GM12872 (cell line): ENCODE measurements around the gene ITM2C.

Source experiments
- TF ChIP-seq, protein P1 (sequence below): IDR thresholded peaks from 3 replicates; pipeline ENCODE4 v1.5.1; 2011; ENCODE audit warnings: low read depth, mild to moderate bottlenecking, low read length, moderate library complexity; ENCODE audit not compliant: insufficient read depth

The ITM2C gene

DNA sequence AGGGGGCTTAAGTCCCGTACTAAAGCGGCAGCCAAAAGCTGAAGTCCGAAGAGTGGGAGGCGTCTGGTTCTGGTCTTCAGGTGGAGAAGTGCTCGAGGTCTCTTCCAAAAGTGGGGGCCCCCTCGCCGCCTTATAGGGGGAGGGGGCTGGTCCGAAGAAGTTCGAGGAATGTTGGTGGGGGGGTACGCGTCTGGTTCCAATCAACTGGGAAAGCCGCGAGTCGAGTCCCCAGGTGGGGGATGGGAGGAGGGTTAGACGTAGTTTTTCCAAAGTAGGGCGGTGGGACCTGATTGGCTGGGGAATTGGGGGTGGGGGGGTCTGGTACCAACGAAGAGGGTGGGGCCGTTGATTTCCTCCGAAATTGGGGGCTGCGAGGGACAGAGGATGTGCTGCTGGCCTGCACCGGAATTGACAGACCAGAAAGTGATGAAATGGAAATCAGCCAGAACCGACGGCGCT, 594 bp downstream of the ITM2C start:
- TF ChIP-seq, protein P1, sequence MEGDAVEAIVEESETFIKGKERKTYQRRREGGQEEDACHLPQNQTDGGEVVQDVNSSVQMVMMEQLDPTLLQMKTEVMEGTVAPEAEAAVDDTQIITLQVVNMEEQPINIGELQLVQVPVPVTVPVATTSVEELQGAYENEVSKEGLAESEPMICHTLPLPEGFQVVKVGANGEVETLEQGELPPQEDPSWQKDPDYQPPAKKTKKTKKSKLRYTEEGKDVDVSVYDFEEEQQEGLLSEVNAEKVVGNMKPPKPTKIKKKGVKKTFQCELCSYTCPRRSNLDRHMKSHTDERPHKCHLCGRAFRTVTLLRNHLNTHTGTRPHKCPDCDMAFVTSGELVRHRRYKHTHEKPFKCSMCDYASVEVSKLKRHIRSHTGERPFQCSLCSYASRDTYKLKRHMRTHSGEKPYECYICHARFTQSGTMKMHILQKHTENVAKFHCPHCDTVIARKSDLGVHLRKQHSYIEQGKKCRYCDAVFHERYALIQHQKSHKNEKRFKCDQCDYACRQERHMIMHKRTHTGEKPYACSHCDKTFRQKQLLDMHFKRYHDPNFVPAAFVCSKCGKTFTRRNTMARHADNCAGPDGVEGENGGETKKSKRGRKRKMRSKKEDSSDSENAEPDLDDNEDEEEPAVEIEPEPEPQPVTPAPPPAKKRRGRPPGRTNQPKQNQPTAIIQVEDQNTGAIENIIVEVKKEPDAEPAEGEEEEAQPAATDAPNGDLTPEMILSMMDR, result no peak

DNA sequence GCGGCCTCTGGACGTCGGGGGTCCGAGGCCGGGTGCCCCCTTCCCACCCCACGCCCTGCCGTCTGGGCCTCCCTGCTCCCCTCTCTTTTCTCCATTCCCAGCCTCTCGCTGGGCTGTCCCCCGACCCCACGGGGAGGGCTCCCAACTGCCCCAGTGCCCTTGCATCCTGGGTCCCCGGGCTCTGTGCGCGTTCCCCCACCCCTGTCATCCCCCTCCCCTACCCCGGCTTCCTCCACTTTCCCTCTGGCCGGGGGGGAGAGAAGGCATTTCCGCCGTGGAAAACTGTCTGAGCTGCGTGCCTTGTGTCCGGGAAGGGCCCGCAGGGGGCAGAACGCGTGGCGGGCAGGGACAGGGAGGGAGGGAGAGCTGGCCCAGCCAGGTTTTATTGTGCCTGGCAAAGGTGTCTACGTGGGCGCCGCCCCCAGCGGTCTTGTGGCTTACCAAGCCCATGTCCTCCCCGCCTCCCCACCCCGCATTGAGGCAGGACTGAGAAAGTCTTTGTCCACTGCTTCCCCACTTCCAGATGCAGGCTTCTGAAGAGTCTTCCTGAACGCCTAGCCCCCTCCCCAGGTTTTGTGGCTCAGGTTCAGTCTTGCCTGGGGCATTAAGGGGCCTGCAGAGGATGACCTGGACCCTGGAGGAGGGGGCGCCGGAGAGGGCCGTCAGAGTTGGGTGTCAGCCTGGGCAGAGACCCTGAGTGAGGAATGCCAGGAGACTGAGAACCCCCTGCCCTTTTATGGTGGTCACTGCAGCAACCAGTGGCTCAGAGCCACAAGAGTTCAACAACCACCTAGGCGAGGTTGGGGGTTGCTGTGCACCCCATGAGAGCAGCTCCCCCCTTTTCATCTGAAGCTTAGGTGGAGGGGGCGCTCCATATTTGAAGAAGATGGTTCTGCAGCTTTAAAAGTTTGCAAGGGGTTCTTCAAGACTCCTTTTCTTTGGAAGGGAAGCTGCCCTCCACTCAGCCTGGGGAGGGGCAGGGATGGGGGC, 1.3 kb downstream of the ITM2C start:
- TF ChIP-seq, protein P1, result no peak

DNA sequence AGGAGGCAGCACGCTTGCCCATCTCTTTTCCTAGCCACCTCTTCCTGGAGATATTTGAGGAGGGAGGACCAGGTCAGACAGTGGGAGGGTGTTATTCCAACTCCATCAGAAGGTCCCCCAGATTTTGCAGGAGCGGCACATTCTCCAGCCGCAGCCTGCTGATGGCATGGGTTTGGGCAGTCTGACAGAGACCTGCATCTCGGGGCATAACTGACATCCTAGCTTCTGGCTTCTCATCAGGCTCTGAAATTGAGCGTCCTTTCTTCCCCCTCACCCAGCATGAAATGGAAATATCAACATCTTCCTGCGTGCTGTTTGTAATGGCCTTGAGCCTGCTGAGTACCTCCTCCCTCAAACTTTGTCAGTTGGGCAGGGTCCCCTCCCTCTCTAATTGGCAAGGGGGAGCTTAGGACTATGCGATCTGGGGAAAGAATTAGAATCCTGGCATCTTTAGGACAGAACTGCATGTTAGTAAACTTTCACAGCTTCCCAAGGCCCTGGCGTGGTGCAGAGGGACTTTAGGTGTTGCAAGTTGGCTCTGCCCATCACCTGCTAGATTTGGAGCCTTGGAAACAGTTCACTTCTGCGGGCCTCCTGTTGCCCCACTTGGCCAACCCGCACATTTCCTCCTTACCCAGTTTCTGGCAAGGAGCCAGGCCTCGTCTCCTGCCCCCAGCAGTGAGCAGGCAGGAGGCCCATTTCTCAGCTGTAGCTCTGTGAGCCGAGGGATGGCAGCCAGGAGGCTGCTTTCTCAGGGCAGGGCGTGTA, 2.2 kb downstream of the ITM2C start:
- TF ChIP-seq, protein P1, result no peak

DNA sequence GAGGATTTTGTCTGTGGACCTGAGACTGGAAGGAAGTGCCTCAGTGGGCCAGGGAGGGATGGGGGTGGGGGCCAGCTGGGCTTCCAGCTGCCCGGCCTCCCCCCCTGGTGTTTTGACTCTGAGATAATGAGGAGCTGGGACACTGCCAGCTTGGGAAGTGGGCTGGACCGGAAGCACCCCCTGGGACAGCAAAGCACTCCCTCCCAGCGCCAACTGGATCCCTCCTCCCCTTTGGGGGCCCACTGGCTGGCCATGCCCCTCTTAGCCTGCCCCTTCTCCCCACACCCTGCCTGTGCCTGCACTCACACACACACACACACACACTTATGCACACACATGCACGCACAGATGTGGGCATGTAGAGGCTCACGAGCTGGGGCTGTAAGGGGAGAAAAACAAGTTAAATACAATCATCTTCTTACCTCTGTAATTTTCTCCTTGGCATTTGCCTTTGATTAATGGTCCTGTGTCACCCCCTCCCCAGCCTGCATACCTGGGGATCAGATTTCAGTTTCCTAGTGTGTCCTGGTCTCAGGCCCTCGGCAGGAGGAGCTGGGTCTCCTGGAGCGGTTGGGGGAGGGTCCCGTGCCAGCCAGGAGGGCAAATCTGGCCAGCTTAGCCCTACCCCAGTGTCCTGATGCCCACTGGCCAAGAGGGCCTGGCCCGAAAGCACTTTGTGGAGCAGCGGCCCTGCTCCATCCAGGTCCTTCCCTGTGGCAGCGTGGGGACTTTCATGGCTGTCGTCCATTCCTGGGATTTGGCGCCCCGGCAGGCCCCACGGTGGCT, 3.6 kb downstream of the ITM2C start:
- TF ChIP-seq, protein P1, result no peak

DNA sequence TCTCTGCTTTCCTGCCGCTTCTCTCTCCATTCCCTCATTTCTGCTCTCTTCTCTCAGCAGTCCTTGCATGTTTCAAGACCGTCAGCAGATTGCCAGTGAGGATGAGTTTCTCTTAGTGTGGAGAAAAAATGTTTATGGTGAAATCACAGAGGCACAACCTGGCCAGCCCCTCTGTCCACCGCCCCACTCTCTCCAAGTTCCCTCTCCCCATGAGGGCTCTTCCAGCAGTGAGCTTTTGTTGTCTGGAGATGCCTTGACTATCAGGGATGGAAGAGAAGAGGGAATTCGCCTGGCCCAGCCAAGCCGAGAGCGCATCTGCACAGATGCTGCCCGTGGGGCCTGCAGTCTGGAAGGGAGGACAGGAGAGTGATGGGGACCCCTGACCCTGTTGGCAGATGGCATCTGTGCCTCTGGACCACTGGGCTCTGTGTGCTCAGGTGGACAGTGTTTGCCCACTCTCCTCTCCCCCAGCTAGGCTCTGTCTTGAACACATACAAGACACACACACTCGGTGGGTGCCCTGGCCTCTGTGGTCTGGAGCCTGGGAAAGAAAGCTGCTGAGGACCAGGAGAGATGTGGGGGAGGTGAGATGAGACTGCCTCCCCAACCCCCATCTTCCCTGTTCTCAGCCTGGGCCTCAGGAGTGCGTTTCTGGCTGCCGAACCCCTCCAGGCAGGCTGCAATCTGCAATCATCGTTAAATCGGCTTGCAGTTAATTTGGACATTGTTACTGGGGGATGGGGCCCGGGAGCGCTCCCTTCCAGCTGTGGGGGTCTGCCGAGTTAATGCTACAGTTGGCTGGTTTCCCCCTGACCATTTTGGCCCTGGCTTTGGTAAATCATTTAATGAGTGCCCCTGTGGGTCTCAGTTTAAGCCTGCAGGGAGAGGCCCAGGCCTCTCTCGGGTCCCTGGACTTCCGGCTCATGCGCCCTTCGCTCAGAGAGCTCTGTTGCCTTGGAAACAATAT, 4.5 kb downstream of the ITM2C start:
- TF ChIP-seq, protein P1, result no peak

DNA sequence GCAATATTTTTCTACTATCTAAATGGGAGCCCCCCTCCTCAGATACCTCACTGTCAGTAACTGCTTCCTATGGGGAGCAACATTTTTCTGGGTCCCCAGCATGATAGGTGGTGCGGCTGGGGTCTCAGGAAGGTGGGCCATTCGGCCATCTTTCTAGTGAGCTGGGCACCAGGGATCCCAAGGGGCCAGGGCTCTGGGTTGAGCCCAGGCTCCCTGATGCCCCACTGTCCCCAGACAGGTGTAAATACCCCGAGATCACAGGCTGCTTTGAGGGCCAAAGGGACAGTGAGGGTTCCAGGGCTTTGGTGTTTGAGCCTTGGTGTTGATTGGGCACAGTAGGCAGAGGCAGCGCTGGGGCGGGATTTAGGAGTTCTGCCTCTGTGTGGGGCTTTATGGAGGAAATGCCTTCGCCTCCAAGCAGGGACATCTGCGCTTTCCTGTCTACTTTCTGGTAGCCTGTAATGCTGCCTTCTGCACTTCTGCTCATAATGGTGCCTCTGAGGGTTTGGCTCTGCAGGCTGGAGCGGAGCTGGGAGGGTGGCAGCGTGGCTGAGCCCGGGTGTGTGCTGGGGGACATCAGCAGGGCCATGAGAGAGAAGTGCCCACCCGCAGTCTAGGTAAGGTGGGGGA, 5.3 kb downstream of the ITM2C start:
- TF ChIP-seq, protein P1, result no peak
